22Rv1 (cell line): ENCODE measurements around the gene AGAP2.

Source experiments
- ZFX ChIP-seq: fragments of 450-650 bp; IDR thresholded peaks from 2 replicates; pipeline ENCODE4 v1.6.1; 2017; ENCODE audit warnings: antibody characterized with exemption, borderline replicate concordance
- TF ChIP-seq, protein P1 (sequence below): fragments of 450-650 bp; IDR thresholded peaks from 2 replicates; pipeline ENCODE4 v1.5.1; 2017; ENCODE audit warnings: mild to moderate bottlenecking

DNA sequence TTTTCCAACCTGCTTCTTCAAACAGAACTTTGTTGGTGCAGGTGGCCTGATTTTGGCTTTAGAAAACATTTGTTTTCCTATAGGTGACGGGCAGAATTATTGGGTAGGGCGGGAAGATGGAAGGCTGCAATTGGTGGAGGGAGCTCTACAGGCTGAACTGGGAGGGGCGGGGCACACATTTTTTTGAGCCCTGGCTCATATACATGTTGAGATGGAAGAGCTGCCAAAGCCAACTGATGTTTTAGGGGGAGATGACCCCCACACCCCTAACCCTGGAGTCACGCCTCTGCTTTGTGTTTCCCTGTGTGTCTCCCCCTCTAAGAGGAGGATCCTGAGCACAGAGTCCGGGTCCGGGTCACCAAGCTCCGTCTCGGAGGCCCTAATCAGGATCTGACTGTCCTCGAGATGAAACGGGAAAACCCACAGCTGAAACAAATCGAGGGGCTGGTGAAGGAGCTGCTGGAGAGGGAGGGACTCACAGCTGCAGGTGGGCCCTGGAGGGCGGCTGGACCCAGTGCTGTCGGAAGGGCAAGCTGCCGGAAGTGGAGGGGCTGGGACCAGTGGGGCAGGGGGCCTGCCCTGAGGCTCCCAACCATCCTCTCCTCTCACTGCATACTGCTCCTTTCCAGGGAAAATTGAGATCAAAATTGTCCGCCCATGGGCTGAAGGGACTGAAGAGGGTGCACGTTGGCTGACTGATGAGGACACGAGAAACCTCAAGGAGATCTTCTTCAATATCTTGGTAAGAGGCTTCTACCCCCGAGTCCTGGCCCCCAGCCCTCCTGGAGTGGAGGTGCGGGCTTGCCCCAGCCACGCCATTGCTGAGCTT, 18.6 kb downstream of the AGAP2 start:
- TF ChIP-seq, protein P1, sequence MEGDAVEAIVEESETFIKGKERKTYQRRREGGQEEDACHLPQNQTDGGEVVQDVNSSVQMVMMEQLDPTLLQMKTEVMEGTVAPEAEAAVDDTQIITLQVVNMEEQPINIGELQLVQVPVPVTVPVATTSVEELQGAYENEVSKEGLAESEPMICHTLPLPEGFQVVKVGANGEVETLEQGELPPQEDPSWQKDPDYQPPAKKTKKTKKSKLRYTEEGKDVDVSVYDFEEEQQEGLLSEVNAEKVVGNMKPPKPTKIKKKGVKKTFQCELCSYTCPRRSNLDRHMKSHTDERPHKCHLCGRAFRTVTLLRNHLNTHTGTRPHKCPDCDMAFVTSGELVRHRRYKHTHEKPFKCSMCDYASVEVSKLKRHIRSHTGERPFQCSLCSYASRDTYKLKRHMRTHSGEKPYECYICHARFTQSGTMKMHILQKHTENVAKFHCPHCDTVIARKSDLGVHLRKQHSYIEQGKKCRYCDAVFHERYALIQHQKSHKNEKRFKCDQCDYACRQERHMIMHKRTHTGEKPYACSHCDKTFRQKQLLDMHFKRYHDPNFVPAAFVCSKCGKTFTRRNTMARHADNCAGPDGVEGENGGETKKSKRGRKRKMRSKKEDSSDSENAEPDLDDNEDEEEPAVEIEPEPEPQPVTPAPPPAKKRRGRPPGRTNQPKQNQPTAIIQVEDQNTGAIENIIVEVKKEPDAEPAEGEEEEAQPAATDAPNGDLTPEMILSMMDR: no peak
- no peak for TF ChIP-seq ZFX
